Karpas-422 (cell line): ENCODE results near the gene MED22. TPM values are rescaled to one million over a fixed set of nuclear protein-coding genes. Genes with fewer than 3 reads are reported as not detected.
"Not testable (repeated sequence)": the region's sequence is repeated elsewhere in the genome, so short reads cannot be mapped to it uniquely, and the experiment has no call there.

Source experiments
- DNase-seq: peaks from one replicate; pipeline ENCODE4 v3.0.0-alpha.2; 2015
- H2AFZ ChIP-seq: fragments of 200-600 bp; sonication (generic); 2 replicates; pipeline ENCODE4 v1.6.1; 2014; ENCODE audit warnings: antibody characterized with exemption, low read length, mixed read lengths
- H3K27ac ChIP-seq: fragments of 200-600 bp; sonication (generic); 2 replicates; pipeline ENCODE4 v1.5.1; 2014; ENCODE audit warnings: mild to moderate bottlenecking, low read length, moderate library complexity
- H3K27me3 ChIP-seq: fragments of 200-600 bp; sonication (generic); 2 replicates; pipeline ENCODE4 v1.6.1; 2014; ENCODE audit warnings: low read length, mixed read lengths
- H3K36me3 ChIP-seq: fragments of 200-600 bp; sonication (generic); 2 replicates; pipeline ENCODE4 v1.6.1; 2014; ENCODE audit warnings: low read length, mixed read lengths; ENCODE audit not compliant: insufficient read depth
- H3K4me1 ChIP-seq: fragments of 200-600 bp; sonication (generic); 2 replicates; pipeline ENCODE4 v1.6.1; 2014; ENCODE audit warnings: mild to moderate bottlenecking, low read length, mixed read lengths
- H3K4me2 ChIP-seq: fragments of 200-600 bp; sonication (generic); 2 replicates; pipeline ENCODE4 v1.6.1; 2014; ENCODE audit warnings: low read length, low read depth, mild to moderate bottlenecking; ENCODE audit not compliant: poor library complexity, severe bottlenecking
- H3K4me3 ChIP-seq: fragments of 200-600 bp; sonication (generic); 2 replicates; pipeline ENCODE4 v1.5.1; 2014; ENCODE audit warnings: mild to moderate bottlenecking, antibody characterized with exemption, low read length, mixed read lengths
- H3K79me2 ChIP-seq: fragments of 200-600 bp; sonication (generic); 2 replicates; pipeline ENCODE4 v1.6.1; 2014; ENCODE audit warnings: mild to moderate bottlenecking, low read length, mixed read lengths
- H3K9ac ChIP-seq: fragments of 200-600 bp; sonication (generic); 2 replicates; pipeline ENCODE4 v1.6.0; 2014; ENCODE audit warnings: low read length
- H3K9me2 ChIP-seq: fragments of 200-600 bp; sonication (generic), shearing (Covaris generic); replicated peaks from 2 replicates; pipeline ENCODE4 v1.6.0; 2014; ENCODE audit warnings: mild to moderate bottlenecking, low read length, moderate library complexity; ENCODE audit not compliant: insufficient read depth
- H3K9me3 ChIP-seq: fragments of 300-700, 200-600 bp; sonication (generic); 2 replicates; pipeline ENCODE4 v1.6.1; 2014; ENCODE audit warnings: low read length, mixed read lengths
- H4K20me1 ChIP-seq: fragments of 200-600 bp; sonication (generic); 2 replicates; pipeline ENCODE4 v1.6.1; 2014; ENCODE audit warnings: mild to moderate bottlenecking, antibody characterized with exemption, low read length, low read depth; ENCODE audit not compliant: insufficient read depth
- small RNA-seq: library from RNA; depleted of rRNA; stranded (forward); fragments of <200 nt; gene quantifications from one replicate; pipeline ENCODE3, GENCODE V24; 2014
- total RNA-seq: library from RNA; depleted of rRNA; stranded (reverse); fragments of >200 nt; shearing (Covaris generic); gene quantifications from 2 replicates; pipeline ENCODE4 v1.2.3, GENCODE V29; 2014; ENCODE audit warnings: low replicate concordance; rRNA removed

MED22 gene
- total RNA-seq, 1 experiment from 2014 or later = 13.6 TPM

GRCh38 chr9:133301253-133302230 is 46.4 kb downstream of the MED22 start:
- H3K9ac ChIP-seq = no peak overlapping the region
- no peak overlapping the region for H3K27ac ChIP-seq
- no peak for DNase-seq

GRCh38 chr9:133299996-133300395 is 47.9 kb downstream of the MED22 start:
- not testable (repeated sequence) for H3K9me2 ChIP-seq, H3K36me3 ChIP-seq, H3K27me3 ChIP-seq, H3K9ac ChIP-seq, H3K9me3 ChIP-seq, H3K79me2 ChIP-seq, H2AFZ ChIP-seq, H3K27ac ChIP-seq, H3K4me3 ChIP-seq, DNase-seq, H3K4me2 ChIP-seq, H3K4me1 ChIP-seq, H4K20me1 ChIP-seq

More at GRCh38 chr9:133301253-133302230, 46.4 kb downstream of the MED22 start:
- H3K79me2 ChIP-seq = no peaks in the 10 kb centered on the region
- no peak overlapping the region for H2AFZ ChIP-seq
- no peaks in the 10 kb centered on the region for H3K36me3 ChIP-seq
- H3K27me3 ChIP-seq = no peaks in the 10 kb centered on the region
- H3K9me2 ChIP-seq = no peaks in the 10 kb centered on the region
- H4K20me1 ChIP-seq = no peaks in the 10 kb centered on the region
- H3K4me2 ChIP-seq = no peak overlapping the region
- H3K9me3 ChIP-seq = no peaks in the 10 kb centered on the region
- no peak overlapping the region for H3K4me3 ChIP-seq
- no peaks in the 10 kb centered on the region for H3K4me1 ChIP-seq

DNA sequence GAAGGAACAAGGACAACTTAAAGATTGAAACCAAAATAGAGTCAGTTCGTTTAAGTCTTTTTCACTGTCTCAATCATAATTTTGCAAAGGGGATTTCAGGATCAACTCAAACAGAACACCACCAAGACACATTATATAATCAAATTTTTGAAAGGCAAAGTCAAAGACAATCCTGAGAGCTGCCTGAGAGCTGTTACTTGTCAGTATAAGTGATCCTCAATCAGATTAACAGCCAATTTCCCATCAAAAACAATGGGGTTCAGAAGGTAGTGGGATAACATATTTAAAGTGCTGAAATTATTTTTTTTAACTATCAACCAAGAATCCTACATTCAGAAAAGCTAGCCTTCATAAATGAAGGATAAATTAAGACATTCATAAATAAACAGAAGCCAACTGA is 53.7 kb downstream of the MED22 start:
- Histone ChIP-seq H3K27me3 (no peaks in the 10 kb centered on the region), H3K4me2 (no peak overlapping the region)

GRCh38 chr9:133290751-133291302 is 57.1 kb downstream of the MED22 start:
- Histone ChIP-seq H2AFZ (no peak overlapping the region), H3K79me2 (no peaks in the 10 kb centered on the region), H3K9ac (no peak overlapping the region), H3K27ac (no peak overlapping the region), H4K20me1 (no peaks in the 10 kb centered on the region), H3K9me3 (peaks cover 4% of the 10 kb centered on the region; the same call in 1 of the 2 replicates), H3K9me2 (no peaks in the 10 kb centered on the region), H3K36me3 (no peaks in the 10 kb centered on the region), H3K27me3 (no peaks in the 10 kb centered on the region), H3K4me1 (no peaks in the 10 kb centered on the region), H3K4me2 (no peak overlapping the region), H3K4me3 (no peak overlapping the region)
- no peak for DNase-seq

More for the DNA sequence above, 53.7 kb downstream of the MED22 start:
- Histone ChIP-seq H3K4me3 (no peak overlapping the region), H3K4me1 (no peaks in the 10 kb centered on the region), H3K79me2 (no peaks in the 10 kb centered on the region), H4K20me1 (no peaks in the 10 kb centered on the region), H3K9me2 (no peaks in the 10 kb centered on the region), H2AFZ (no peak overlapping the region), H3K9ac (no peak overlapping the region), H3K36me3 (no peaks in the 10 kb centered on the region), H3K27ac (no peak overlapping the region), H3K9me3 (0 out of 2 replicates have a peak, but pooled peaks cover 4% of the 10 kb centered on the region)
- DNase-seq = no peak

Small RNAs within 50 kb of the gene (small RNA-seq; reads per million reads assigned to genes)
- gene RF00019 (not detected), gene SNORD24 (not detected), gene SNORD36A (not detected), gene SNORD36B (not detected), gene SNORD36C (not detected)

Other genes with a start within 250 kb of the MED22 start
- 69.2 and 99.2 TPM in 2 replicates for gene RALGDS, start 226.9 kb downstream of the MED22 start, total RNA-seq
- gene GBGT1, start 184.2 kb downstream of the MED22 start, total RNA-seq = 5.2 TPM in 2 replicates
- not detected in 2 replicates for gene OBP2B, start 138.9 kb downstream of the MED22 start, total RNA-seq
- gene ABO, start 72.9 kb downstream of the MED22 start, total RNA-seq = not detected in 2 replicates
- gene SURF6, start 11.9 kb downstream of the MED22 start, total RNA-seq = 5.6 and 22.9 TPM in 2 replicates
- 2,407 and 2,991 TPM in 2 replicates for gene RPL7A, start 87 bp upstream of the MED22 start, total RNA-seq
- 35.6 and 40.0 TPM in 2 replicates for gene SURF1, start 8.4 kb upstream of the MED22 start, total RNA-seq
- gene SURF2, start 8.4 kb upstream of the MED22 start, total RNA-seq = 20.0 and 52.9 TPM in 2 replicates
- gene SURF4, start 27.9 kb upstream of the MED22 start, total RNA-seq = 81.1 and 84.1 TPM in 2 replicates
- gene STKLD1, start 28.2 kb upstream of the MED22 start, total RNA-seq = 0.93 and 0.97 TPM in 2 replicates
- gene REXO4, start 69.9 kb upstream of the MED22 start, total RNA-seq = 10.5 and 41.9 TPM in 2 replicates
- 0.34 and 1.3 TPM in 2 replicates for gene ADAMTS13, start 74.2 kb upstream of the MED22 start, total RNA-seq
- 4.5 and 15.3 TPM in 2 replicates for gene CACFD1, start 111.8 kb upstream of the MED22 start, total RNA-seq
- gene SLC2A6, start 131.0 kb upstream of the MED22 start, total RNA-seq = 10.6 and 32.0 TPM in 2 replicates
- not detected in 2 replicates for gene MYMK, start 176.8 kb upstream of the MED22 start, total RNA-seq
- gene ADAMTSL2, start 186.6 kb upstream of the MED22 start, total RNA-seq = not detected in 2 replicates